ENCODE results near the gene TREML4.

TREML4 gene

GRCh38 chr6:41288030-41288753 lies 60.0 kb downstream of the TREML4 start:
- DNase-seq, result no peak
